RKO (cell line): ENCODE results near the gene NXPH4.

Experiments used
- DNase-seq: peaks from one replicate; pipeline ENCODE4 v3.0.0-alpha.2; 2016; ENCODE audit warnings: low spot score

The NXPH4 gene

DNA sequence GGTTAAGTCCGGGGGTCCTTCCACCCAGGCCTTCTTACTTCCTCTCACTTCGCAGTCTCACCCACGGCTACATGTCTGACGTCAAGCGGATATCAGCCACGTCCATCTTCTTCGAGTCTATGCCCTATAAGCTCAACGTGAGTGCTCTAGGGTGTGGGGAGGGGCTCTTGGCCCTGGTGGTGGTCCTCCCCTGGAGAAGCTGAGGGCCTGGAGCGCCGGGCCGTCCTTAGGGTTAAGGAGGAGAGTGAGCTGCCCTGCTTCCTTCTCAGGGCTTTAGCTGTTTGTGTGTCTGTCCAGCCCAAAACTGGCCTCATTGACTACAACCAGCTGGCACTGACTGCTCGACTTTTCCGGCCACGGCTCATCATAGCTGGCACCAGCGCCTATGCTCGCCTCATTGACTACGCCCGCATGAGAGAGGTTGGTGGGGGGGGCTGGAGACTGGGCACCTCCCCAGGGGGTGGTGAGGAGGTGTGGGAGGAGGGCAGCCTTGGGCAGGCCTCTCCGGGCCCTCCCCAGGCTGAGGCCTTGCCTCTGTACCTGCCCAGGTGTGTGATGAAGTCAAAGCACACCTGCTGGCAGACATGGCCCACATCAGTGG is 15.7 kb downstream of the NXPH4 start:
- DNase-seq, result no peak

DNA sequence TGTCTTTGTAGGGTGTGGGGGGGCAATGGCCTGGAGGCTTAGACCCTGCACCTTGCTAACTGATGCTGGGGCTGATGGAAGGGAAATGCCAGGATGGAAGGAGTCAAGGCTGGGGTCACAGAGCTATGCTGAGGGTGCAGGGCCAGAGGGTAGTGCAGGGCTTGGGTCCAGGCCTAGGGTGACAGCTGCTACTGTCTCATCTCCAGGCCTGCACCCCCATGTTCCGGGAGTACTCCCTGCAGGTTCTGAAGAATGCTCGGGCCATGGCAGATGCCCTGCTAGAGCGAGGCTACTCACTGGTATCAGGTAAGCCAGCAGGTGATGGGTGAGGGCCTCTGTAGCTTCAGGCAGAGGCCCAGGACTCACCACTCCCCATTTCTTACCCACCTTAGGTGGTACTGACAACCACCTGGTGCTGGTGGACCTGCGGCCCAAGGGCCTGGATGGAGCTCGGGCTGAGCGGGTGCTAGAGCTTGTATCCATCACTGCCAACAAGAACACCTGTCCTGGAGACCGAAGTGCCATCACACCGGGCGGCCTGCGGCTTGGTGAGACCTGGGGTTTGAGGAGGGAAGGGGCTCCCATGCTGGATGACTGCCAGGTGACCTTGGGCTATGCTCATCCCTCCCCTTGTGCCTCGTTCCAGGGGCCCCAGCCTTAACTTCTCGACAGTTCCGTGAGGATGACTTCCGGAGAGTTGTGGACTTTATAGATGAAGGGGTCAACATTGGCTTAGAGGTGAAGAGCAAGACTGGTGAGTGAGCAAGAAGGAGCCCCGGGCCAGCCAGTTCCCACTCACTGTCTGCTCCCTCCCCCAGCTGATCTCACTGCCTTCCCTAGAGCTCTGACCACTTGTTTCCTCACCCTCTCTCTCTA is 17.0 kb downstream of the NXPH4 start:
- peak; percentile 58 for DNase-seq

DNA sequence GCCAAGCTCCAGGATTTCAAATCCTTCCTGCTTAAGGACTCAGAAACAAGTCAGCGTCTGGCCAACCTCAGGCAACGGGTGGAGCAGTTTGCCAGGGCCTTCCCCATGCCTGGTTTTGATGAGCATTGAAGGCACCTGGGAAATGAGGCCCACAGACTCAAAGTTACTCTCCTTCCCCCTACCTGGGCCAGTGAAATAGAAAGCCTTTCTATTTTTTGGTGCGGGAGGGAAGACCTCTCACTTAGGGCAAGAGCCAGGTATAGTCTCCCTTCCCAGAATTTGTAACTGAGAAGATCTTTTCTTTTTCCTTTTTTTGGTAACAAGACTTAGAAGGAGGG is 17.6 kb downstream of the NXPH4 start:
- DNase-seq, result no peak

DNA sequence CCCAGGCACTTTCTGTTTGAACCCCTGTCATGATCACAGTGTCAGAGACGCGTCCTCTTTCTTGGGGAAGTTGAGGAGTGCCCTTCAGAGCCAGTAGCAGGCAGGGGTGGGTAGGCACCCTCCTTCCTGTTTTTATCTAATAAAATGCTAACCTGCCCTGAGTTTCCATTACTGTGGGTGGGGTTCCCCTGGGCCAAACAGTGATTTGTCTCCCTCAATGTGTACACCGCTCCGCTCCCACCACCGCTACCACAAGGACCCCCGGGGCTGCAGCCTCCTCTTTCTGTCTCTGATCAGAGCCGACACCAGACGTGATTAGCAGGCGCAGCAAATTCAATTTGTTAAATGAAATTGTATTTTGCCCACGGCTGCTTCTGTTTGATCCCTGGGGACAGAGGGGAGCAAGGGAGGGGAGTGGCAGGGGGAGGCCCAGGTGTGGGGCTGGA is 18.0 kb downstream of the NXPH4 start:
- no peak for DNase-seq

DNA sequence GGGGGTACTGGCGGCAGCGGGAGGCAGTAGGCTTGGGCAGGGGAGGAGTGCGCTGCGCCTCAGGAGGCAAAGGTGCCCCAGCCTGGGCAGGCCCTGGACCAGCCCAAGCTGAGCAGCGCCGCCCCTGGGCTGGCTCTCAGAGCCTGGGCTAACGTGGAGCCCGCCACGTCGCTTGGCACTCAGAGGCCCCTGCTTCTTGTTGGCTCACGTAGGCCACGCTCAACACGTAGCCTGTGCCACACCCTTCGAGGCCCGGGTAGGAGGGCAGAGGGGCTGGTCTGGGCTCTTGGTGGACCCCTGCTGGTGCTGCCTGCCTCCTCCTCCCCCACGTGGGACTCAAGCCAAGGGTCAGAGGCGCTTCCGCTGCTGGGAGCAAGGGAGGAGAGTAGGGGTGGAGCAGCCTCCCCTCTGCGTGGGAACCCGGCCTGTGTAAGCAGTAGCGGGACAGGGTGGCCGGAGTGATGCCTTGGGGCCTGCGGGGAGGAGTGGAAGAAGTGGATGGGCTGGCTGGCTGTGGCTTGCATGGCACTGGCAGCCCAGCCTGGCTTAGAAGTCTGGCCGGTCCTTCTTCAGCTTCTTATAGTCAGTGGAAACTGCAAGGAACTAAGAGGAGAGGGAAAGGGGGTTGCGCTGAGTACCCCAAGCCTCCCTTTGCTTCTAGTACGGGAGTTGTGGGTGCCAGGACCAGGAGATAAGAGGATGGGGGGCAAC is 18.6 kb downstream of the NXPH4 start:
- no peak for DNase-seq

DNA sequence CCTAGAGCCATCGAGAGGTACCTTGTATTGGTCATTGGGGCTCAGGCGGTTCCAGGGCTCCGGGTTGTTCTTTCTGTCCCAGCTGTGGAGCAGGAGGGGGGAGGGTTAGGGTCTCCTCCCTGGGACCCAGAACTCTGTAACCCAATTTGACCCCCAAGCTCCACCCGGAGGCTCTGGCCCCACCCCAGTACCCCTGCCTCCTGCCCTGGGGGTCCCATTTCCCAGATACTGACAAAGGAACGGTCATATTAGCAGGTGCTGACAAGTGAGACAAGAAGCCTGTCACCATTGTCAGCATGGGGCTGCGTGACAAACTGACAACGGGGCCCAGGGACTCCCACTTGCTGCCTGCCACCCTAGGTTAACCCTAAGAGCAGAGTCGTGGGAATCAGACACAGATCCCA is 19.1 kb downstream of the NXPH4 start:
- DNase-seq, result no peak

DNA sequence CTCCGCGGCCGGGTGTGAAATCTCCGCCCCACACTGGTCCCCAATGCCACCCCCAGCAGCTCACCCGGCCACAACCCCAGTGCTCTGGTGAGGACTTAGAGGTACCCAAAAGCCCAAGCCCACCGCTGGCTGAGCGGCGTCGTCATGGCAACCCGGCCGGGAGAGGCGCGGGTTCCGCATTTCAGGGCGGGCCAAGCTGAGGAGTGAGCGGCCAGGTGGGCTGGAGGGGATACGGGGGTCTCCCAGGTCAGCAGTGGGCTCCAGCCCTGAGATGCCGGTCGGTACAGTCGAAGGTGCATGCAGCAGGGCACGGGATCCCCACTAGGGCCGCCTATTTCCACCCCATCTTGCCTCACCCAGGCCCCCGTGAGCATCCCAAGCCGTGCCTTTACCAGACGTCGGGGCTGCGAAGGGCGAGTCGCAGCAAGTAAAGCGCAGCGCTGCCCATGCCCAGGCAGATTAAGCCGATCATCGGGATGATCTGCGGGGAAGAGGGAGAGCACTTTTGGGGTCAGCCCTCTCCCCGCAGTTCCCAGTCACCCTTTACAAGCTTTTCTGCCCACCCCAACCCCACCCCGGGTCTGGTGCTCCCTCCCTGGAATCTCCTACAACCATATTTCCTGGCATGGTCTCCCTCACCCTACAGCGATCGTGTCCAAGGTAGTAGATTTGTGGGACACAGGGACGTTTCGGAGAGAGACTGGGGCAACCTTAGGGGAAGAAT is 19.8 kb downstream of the NXPH4 start:
- no peak for DNase-seq

DNA sequence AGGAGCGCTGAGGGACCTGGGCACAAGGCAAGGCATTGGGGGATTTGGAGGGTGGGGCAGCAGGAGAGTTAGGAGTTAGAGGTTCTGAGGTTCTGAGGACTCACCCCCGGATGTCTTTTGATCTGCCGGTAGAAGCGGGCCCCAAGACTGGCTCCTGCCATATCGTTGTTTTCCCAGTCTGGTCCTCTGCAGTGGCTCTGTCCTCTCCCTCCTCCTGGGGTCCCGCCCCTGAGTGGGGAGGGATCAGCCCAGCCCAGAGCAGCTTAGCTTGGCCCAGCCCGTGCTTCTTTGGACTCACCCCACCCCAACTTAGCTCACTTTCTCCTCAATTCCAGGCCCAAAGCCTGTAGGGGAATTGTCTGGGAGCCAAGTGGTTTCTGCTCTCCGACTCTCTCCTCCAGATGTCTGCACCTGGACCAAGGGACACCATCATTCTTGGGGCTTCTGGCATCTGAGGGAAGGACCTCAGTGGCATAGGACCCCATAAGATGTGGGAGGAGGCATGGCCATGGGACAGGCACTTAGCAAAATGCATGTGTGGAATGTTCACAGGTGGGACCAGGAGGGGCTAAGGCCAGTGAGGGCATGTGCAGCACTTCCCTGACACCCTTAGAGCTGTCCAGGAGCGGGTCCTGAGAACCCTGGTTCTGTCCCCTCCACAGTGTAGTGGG is 20.5 kb downstream of the NXPH4 start:
- DNase-seq, result no peak

DNA sequence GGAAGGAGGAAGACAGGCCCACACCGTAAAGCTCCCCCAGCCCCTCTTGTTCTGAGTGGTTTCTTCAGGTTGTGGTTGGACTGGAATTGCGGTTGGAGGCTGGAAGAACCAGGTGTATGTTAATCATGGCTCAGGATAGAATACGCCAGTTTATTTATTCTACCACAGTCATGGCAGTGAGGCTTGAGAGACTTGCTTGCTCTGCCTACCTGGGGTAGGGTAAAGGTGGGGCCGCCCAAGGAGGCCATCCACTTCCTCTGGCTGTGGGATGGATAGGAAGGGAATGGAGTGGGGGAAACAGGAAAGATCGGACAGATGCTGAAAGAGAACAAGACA is 21.0 kb downstream of the NXPH4 start:
- no peak for DNase-seq

DNA sequence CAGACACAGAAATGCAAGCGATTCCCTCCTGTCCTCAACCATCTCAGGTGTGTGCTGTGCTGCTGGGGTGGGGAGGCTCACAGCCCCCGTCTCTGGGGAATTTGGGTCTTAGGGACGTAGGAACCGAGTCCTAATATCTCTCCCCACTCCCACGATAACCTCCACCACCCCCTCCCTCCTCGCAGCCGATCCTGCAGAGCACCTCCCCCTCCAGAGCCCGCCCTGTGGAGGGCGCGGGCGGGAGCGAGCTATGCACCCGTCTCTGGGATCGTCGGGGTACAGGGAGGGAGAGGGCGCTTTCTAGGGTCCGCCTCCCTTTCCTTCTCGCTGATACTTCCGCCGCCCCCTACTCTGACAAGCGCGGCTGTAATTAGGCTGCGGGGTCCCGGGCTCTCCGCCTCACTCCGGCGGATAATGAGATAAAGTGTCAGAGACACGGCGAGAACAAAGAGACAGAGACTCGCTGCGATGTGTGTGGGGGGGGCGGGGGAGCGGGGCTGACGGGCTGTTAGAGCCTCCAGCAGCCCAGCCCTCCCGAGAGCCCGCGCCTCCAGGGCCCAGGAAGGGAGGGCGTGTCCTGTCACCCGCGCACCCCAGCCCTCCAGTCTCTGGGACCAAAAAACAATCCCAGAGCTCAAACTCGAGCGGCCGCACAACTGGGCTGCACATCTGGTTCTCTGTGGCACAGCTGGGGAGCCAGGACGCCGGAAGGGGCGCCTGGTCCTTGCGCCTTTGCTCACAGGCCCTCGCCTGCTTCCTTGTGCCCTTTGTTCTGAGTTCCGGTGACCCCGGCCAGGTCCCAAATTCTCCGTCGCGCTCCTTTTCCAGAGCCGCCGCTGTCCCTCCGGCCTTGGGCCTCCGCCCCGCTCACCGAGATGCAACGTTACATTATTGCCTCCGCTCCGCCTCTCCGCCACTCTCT is 21.6 kb downstream of the NXPH4 start:
- no peak for DNase-seq

DNA sequence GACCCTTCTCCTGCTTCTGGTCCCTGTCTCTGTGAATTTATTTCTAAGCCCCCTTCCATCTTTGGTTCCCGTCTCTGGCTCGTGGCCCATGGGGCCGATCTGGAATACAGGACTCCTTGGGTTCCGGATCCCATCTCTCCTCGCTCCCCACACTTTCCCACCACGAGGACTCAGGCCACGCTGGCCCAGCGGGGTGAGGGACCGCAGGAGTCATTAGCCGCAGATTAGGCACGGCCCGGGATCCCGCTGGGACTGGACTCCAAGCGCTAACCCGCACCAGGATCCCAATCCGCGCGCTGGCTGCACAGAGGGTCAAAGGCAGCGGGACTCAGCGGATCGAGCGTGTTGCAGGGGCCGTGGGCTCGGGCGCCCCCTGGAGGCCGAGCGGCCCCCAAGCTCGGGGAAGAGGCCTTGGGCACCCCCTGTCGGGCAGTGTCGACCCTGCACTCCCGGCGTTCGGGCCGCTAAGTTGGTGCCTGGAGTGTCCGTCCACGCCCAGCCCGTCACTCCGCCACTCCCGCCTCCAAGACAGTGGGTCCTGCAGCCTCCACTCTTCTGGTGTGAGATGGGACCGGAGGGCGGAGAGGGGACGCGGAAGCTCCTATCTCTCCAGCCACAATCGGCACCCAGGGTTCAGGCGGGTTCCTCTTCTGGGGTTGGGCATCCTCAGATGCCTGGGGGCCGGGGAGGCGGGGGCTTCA is 22.4 kb downstream of the NXPH4 start:
- peak; percentile 89 for DNase-seq

DNA sequence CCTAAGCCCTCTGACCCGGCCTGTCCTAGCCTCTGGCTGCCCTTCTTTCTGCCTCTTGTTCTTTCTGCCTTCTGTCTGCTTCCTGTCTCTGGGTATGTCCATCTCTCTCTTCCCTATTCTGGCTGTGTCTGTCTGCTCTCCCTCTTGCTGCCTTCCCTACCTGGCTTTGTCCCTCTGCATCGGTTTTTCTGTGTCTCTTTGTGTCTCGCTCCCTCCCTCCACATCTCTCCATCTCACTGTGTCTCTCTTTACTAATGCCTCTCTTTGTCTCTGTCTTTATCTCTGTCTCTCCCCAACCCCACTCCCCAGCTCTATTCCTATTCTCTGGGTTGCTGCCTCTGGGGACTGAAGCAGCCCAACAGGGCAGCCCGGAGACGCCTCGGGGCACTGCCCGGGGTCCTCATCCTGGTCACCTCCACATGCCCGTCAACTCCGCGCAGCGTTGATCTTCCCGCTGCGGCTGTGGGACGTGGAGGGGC is 23.0 kb downstream of the NXPH4 start:
- DNase-seq, result no peak

DNA sequence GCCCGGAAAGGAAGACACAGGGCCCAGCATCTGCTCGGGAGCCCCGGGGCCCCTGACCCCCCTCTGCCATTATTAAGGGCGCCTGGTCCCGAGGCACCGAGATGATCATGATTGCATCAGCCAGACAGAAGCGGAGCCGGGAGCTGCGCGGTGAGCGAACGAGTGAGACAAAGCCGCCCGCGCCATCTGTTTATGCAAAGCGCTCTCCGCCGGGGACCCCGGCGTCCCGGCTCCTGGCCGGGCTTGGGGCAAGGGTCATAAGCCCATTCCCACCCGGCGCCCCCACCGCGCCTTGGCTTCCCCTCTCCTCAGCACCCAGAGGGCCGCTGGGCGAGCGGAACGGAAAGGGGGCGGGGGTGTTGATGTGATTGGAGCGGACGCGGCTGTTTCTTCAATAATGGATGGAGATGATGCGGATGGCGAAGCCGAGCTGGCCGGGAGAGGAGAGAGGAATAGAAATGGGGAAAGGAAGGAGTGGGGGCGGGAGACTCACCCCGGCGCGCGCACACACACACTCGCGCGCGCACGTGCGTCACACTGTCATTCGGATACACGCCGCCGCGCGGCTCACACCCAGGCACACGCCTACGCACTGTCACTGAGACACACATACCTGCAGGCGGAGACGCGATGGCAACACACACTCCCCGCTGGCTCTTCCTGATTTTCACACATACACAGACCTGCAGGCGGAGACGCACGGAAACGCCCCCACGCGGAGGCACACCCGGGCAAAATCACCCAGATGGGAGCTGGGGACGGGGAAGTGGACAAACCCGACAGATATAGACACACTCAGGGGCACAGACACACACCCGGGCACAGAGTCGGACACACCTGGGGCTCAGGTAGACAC is 23.7 kb downstream of the NXPH4 start:
- DNase-seq, result peak; percentile 88

DNA sequence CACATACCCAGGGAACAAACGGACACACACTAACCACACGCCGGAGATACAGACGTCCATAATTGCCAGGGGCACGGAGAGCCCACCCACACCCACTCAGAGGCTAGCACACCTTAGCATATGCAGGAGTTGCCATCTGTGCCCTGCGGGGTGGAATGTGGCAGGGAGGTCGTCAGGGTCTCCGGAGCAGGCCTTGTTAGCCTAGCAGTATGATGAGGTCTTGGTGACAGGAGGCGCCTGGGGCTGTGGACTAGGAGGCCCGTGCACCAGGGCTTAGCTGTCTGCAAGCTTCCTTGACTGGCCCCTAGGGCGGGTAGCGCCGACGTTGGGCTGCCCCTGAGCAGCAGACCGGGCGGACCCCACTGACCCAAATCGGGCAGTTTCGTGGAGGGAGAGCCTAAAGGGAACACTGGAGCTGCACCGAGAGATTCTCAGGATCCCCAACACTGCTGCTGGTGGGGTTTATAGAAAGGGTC is 24.4 kb downstream of the NXPH4 start:
- no peak for DNase-seq

DNA sequence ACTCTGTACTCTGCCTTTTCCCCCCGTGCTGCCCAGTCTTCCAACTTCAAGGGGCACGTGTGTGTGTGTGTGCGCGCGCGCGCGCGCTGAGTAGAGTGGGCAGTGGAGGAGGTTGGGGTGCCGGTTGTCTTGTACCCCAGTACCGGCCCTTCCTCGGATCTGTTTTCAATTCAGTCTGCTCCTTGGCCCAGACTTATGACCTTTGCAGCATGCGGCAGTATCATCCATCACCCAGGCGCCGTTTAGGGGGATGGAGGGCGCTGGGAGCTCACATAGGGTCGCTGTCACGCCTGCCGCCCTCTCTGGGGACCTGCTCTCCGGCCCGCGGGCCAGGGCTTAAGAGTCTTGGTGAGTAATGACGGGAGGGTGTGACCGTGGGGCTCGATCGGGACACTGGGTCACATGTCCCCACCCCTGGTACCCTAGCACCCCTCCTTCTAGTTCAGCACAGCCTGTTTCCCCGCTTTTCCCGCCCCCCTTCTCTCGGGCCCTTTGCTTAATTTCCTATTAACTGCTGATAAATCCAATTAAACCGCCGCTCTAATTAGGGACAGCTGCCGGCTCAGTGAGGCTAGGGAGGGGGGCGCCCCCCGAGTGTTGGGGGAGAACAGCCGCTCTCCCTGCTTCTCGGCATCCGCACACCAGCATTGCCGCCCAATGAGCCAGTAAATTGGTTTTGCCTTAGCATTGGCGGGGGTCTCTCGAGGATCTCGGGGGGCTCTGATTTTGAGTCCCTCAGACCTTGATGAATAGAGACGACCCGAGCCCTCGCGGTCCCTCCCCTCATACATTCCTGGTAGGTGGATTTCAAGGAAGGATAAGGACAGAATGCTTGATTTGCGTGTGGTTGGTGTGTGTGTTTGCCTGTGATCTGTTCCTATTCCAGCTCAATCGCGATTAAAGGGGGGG is 25.1 kb downstream of the NXPH4 start:
- no peak for DNase-seq

DNA sequence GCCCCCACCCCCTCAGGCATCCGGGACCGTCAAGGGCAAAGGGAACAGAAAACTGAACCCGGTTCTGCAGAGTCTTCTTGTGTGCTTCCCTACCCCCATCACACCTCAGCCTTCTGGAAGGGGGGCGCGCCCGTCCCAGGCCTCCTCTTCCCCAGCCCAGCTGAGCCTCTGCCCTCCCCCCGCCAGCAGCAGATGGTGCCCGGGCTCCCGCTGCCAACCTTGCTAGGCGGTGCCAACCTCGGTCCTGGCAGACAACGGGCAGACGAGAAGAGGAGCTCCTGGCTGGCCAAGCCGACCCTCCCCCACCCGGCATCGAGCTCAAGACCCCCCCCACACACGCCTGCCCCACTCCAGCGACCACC is 25.7 kb downstream of the NXPH4 start:
- DNase-seq, result no peak

DNA sequence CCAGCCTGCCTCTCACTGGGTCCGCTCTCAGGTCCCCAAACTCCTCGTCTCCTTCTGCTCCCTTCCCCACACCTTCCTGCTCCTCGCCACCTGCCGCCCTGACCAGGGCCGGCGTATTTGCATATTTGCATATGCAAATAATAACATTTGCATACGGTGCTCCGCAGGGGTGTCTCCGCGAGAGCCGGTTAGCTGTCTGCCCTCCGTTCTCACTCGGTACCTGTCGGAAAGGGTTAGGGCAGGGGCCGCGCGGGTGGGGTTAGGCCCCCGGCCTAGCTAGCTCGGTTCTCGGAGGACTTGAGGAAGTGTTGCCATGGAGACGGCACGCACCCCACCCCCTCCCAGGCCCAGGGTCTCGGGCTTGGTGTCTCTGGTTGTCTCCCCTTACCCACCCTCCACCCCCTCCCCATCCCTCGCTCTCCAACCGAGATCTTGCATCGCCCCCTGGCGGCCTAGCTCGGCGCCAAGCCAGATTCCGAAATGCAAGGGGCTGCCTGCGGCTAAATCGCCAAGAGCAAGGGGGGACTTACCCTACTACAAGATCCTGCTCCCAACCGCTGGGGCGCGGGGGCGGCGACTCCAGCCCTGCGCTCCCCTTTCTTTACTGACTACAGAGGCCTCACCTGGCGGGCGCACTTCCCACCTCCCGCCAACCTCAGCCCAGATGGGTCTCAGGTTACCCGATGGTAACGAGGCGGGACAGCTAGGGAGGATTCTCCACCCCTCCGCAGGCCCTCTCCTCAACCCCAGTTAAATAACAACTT is 26.3 kb downstream of the NXPH4 start:
- DNase-seq, result peak; percentile 57
